Measurements from ENCODE around the gene POLA1. TPM values are rescaled to one million over a fixed set of nuclear protein-coding genes. Genes with fewer than 3 reads are reported as not detected.

The POLA1 gene
- total and polyA plus RNA-seq, 12 donors = 2.2 to 11.0 (median 5.9) TPM

GRCh38 chrX:25015486-25016360, 322.0 kb downstream of the POLA1 start, which contains the start of gene ARX:
ARX (minus strand) TSS chrX:25015965; CDS start chrX:25015737, 228 bp downstream.
- no peaks in the 10 kb centered on the region for H3K36me3 ChIP-seq (replicated peaks in 1 of 2)
- H3K27ac ChIP-seq = no peak within 1 kb of the TSS
- intact Hi-C loops (cut with DNase I) = loop anchor here in 1 of 2 donors (10.0 kb wide), 1 partner anchor 181 kb away; no protein-coding TSS in a partner anchor
- H3K9me3 ChIP-seq (replicated peaks in 1 of 3) = no peaks in the 10 kb centered on the region
- TF ChIP-seq CTCF (IDR thresholded peaks at IDR 0.05) = no peak
- no peak for TF ChIP-seq POLR2A (IDR thresholded peaks at IDR 0.05)
- peak in 6 of 7 donors; percentile 26 to 60 (median 52) for DNase-seq
- H3K27me3 ChIP-seq = peaks cover 93% of the 10 kb centered on the region
- peak within 1 kb of the TSS in 1 of 4 donors; percentile 15 for H3K4me3 ChIP-seq
- H3K4me1 ChIP-seq (replicated peaks in 1 of 2) = peaks cover 0 to 4% of the 10 kb centered on the region in 2 donors
- 13 to 33% (median 23%) methylated on average over 13 to 58 of the region's 58 CpGs for WGBS, 4 donors

- TF ChIP-seq CTCF (IDR thresholded peaks at IDR 0.05) = no peak
- TF ChIP-seq POLR2A (IDR thresholded peaks at IDR 0.05) = no peak
Measured at GRCh38 chrX:25016361-25016671, 322.6 kb downstream of the POLA1 start.

GRCh38 chrX:25016938-25017598, 323.4 kb downstream of the POLA1 start:
- intact Hi-C loops (cut with DNase I) = loop anchor here in 1 of 2 donors (10.0 kb wide), 1 partner anchor 182 kb away; no protein-coding TSS in a partner anchor
- H3K27me3 ChIP-seq = peaks cover 93% of the 10 kb centered on the region

More at GRCh38 chrX:25016361-25016671, 322.6 kb downstream of the POLA1 start:
- no peaks in the 10 kb centered on the region for H3K9me3 ChIP-seq (replicated peaks in 1 of 3)
- 35 to 59% (median 46%) methylated on average over 6 to 20 of the region's 20 CpGs for WGBS, 4 donors
- DNase-seq = no peak
- intact Hi-C loops (cut with DNase I) = loop anchor here in 1 of 2 donors (10.0 kb wide), 1 partner anchor 182 kb away; no protein-coding TSS in a partner anchor
- H3K27me3 ChIP-seq = peaks cover 93% of the 10 kb centered on the region
- H3K36me3 ChIP-seq (replicated peaks in 1 of 2) = no peaks in the 10 kb centered on the region
- H3K27ac ChIP-seq = no peak overlapping the region
- no peak overlapping the region for H3K4me3 ChIP-seq
- peaks cover 0 to 4% of the 10 kb centered on the region in 2 donors for H3K4me1 ChIP-seq (replicated peaks in 1 of 2)

More at GRCh38 chrX:25016938-25017598, 323.4 kb downstream of the POLA1 start:
- no peaks in the 10 kb centered on the region for H3K36me3 ChIP-seq (replicated peaks in 1 of 2)
- H3K9me3 ChIP-seq (replicated peaks in 1 of 3) = no peaks in the 10 kb centered on the region
- no peak overlapping the region for H3K27ac ChIP-seq
- no peak for DNase-seq
- peaks cover 0 to 4% of the 10 kb centered on the region in 2 donors for H3K4me1 ChIP-seq (replicated peaks in 1 of 2)
- no peak for TF ChIP-seq POLR2A (IDR thresholded peaks at IDR 0.05)
- no peak for TF ChIP-seq CTCF (IDR thresholded peaks at IDR 0.05)
- no peak overlapping the region for H3K4me3 ChIP-seq
- 30 to 31% (median 30%) methylated on average over 17 of the region's 17 CpGs for WGBS, 4 donors

Data from adrenal gland (tissue), 12 donors.